Coronary artery (tissue), 2 donors: Measurements from ENCODE around the gene OR6B1.

ENCODE experiments used
- DNase-seq: peaks from one replicate; pipeline ENCODE4 v3.0.0-alpha.2; 2017; ENCODE audit warnings: low spot score
- H3K27ac ChIP-seq, 2 donors: fragments of 200-600 bp; sonication (generic); one replicate each; pipeline ENCODE4 v1.5.1; 2016 to 2019
- H3K4me3 ChIP-seq: fragments of 200-600 bp; sonication (generic); 2 replicates; pipeline ENCODE4 v1.5.1; 2016; ENCODE audit warnings: mild to moderate bottlenecking, moderate library complexity
- CTCF ChIP-seq: fragments of 200-600 bp; sonication (generic); IDR thresholded peaks from one replicate; pipeline ENCODE4 v1.5.1; 2019; ENCODE audit warnings: antibody characterized with exemption

OR6B1 gene

GRCh38 chr7:144000020-144000419, at the start of gene OR6B1:
OR6B1 (plus strand) TSS chr7:144000320; CDS start chr7:144003997, 3,677 bp downstream.
- no peak for DNase-seq
- Histone ChIP-seq H3K4me3 (no peak within 1 kb of the TSS), H3K27ac (no peak within 1 kb of the TSS)
- TF ChIP-seq CTCF = no peak

GRCh38 chr7:143953421-143953820, 46.7 kb upstream of the OR6B1 start:
- no peak overlapping the region for H3K4me3 ChIP-seq
- no peak for TF ChIP-seq CTCF
- H3K27ac ChIP-seq = no peak overlapping the region
- DNase-seq = no peak

GRCh38 chr7:143954135-143954534, 46.0 kb upstream of the OR6B1 start:
- no peak for DNase-seq
- Histone ChIP-seq H3K4me3 (no peak overlapping the region), H3K27ac (no peak overlapping the region)
- no peak for TF ChIP-seq CTCF

DNA sequence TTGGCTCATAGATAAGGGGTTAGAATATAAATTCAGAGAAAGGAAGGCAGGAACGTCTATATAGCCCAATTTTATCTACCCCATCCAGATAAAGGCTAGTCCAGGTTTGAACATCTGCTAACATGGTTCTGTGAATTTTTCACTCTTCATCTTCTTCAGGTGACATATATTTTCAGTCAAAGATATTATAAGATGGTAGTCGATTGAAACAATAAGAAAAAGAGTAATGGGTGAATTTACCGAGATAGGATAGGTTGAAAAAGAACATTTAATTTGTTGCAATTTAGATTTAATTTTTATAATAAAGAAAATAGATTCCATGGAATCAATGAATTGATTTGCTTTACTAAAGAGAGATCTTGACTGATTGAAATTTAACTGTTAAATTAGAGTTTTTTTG, 45.6 kb upstream of the OR6B1 start, which contains the start of gene OR2F1:
TSS of gene OR2F1 (plus strand) at position 301 of the 400 bp plus-strand sequence. CDS start 5,127 bp downstream, outside the sequence.
- no peak for TF ChIP-seq CTCF
- no peak for DNase-seq
- H3K27ac ChIP-seq = no peak within 1 kb of the TSS
- H3K4me3 ChIP-seq = no peak within 1 kb of the TSS

GRCh38 chr7:143958781-143959180, 41.3 kb upstream of the OR6B1 start:
- no peak overlapping the region for H3K4me3 ChIP-seq
- DNase-seq = no peak
- no peak for TF ChIP-seq CTCF
- H3K27ac ChIP-seq = no peak overlapping the region

- Histone ChIP-seq H3K4me3 (no peak overlapping the region), H3K27ac (no peak overlapping the region)
- no peak for TF ChIP-seq CTCF
- DNase-seq = no peak
These were observed 39.1 kb upstream of the OR6B1 start for GRCh38 chr7:143960813-143961610.

- no peak for DNase-seq
- no peak for TF ChIP-seq CTCF
- Histone ChIP-seq H3K27ac (no peak overlapping the region), H3K4me3 (no peak overlapping the region)
These were observed 34.8 kb upstream of the OR6B1 start for GRCh38 chr7:143965280-143965679.
